K562 (cell line): ENCODE results near the gene AP1B1. TPM values are rescaled to one million over a fixed set of nuclear protein-coding genes. Genes with fewer than 3 reads are reported as not detected.

ENCODE experiments used
- ATAC-seq: fragments of 200-7000 bp; cut with Tn5 transposase; 3 replicates; pipeline ENCODE4 v1.9.1; 2020; ENCODE audit warnings: moderate library complexity
- BruUV-seq: library from RNA; stranded (reverse); fragments of 400-500 nt; replicated peaks from 2 replicates; lab custom pipeline; 2021; lab: Mats Ljungman, UMichigan
- CTCF ChIA-PET: fragments of 300-600 bp; formaldehyde crosslinking; extraction: SDS; loops from one replicate; lab custom pipeline; 2021; ENCODE audit warnings: low intra/inter-chr PET ratio; lab: Yijun Ruan, JAX
- POLR2A ChIA-PET: fragments of 300-600, 350-650 bp; sonication (Branson Sonifier 250); formaldehyde crosslinking; extraction: SDS; loops from one replicate; lab custom pipeline; 2021; ENCODE audit warnings: antibody characterized with exemption, inconsistent platforms; lab: Yijun Ruan, JAX
- DNase-seq, 4 experiments: peaks; one replicate each; pipeline versions ENCODE4 v3.0.0 to v3.0.0-alpha.2; 2011 to 2018; ENCODE audit warnings: low spot score in 3 of 4, mixed read lengths in 3 of 4; ENCODE audit errors: extremely low read depth in 1 of 4
- FAIRE-seq: peaks from 2 replicates; lab custom pipeline; 2011; peaks lifted over from hg19 to GRCh38; lab: Jason Lieb, UNC
- H2AFZ ChIP-seq: 2 replicates; pipeline ENCODE4 v1.6.0; 2011; ENCODE audit warnings: low read depth, low read length, control low read depth, inconsistent platforms
- H3K27ac ChIP-seq: fragments of 200-600 bp; 3 replicates; pipeline ENCODE4 v1.8.0; 2011; ENCODE audit warnings: low read depth, mild to moderate bottlenecking, control low read depth, inconsistent platforms, low read length, moderate library complexity, mixed read lengths; ENCODE audit errors: extremely low read depth
- H3K27me3 ChIP-seq, 2 experiments: fragments of 300-600 bp in 1 of 2; 2 replicates in 1 of 2; 3 replicates in 1 of 2; pipeline versions ENCODE4 v1.6.0 to v1.8.0; 2011; ENCODE audit warnings: inconsistent platforms in 2 of 2, low read length in 2 of 2, mild to moderate bottlenecking in 1 of 2, mixed read lengths in 1 of 2, moderate library complexity in 1 of 2; ENCODE audit not compliant: control insufficient read depth in 2 of 2, insufficient read depth in 2 of 2
- H3K36me3 ChIP-seq: fragments of 300-600 bp; 3 replicates; pipeline ENCODE4 v1.8.0; 2011; ENCODE audit warnings: mild to moderate bottlenecking, low read length, inconsistent platforms; ENCODE audit not compliant: control insufficient read depth, insufficient read depth
- H3K4me1 ChIP-seq, 2 experiments: fragments of 200-600 bp in 1 of 2; replicated peaks in 1 of 2; 2 replicates in 1 of 2; 3 replicates in 1 of 2; pipeline versions ENCODE4 v1.5.1 to v1.8.0; 2011; ENCODE audit warnings: inconsistent platforms in 2 of 2, low read length in 2 of 2, mild to moderate bottlenecking in 1 of 2, mixed read lengths in 1 of 2, moderate library complexity in 1 of 2; ENCODE audit not compliant: control insufficient read depth in 2 of 2, insufficient read depth in 2 of 2
- H3K4me2 ChIP-seq: 2 replicates; pipeline ENCODE4 v1.6.1; 2011; ENCODE audit warnings: low read length, control low read depth, inconsistent platforms, mixed read lengths; ENCODE audit not compliant: insufficient read depth
- H3K4me3 ChIP-seq: fragments of 200-600 bp; sonication (generic), shearing (Covaris generic); 2 replicates; pipeline ENCODE4 v1.5.1; 2016; ENCODE audit warnings: control low read depth, inconsistent platforms
- H3K79me2 ChIP-seq: fragments of 200-600 bp; 3 replicates; pipeline ENCODE4 v1.8.0; 2011; ENCODE audit warnings: low read length, inconsistent platforms; ENCODE audit not compliant: control insufficient read depth, insufficient read depth
- H3K9ac ChIP-seq, 2 experiments: 2 replicates each; pipeline versions ENCODE4 v1.6.0 to v1.6.1; 2011; ENCODE audit warnings: low read depth in 2 of 2, low read length in 2 of 2, control low read depth in 1 of 2, inconsistent platforms in 1 of 2, mild to moderate bottlenecking in 1 of 2, mixed read lengths in 1 of 2; ENCODE audit not compliant: insufficient read depth in 1 of 2
- H3K9me1 ChIP-seq: one replicate; pipeline ENCODE4 v1.6.0; 2011; ENCODE audit warnings: inconsistent platforms, mild to moderate bottlenecking, low read length, moderate library complexity; ENCODE audit not compliant: control insufficient read depth, insufficient read depth
- H3K9me3 ChIP-seq: replicated peaks from 2 replicates; pipeline ENCODE4 v1.5.1; 2011; ENCODE audit warnings: low read depth, low read length, inconsistent platforms; ENCODE audit not compliant: control insufficient read depth, insufficient read depth
- H4K20me1 ChIP-seq: replicated peaks from 2 replicates; pipeline ENCODE4 v1.6.1; 2011; ENCODE audit warnings: low read length, inconsistent platforms, mixed read lengths; ENCODE audit not compliant: control insufficient read depth, insufficient read depth
- MNT ChIP-seq, 2 experiments: fragments of 450-650 bp; conservative IDR thresholded peaks; 2 replicates each; pipeline ENCODE4 v1.6.1; 2017; ENCODE audit warnings: mild to moderate bottlenecking in 2 of 2, moderate library complexity in 2 of 2
- ZBTB7A ChIP-seq: IDR thresholded peaks from 2 replicates; pipeline ENCODE4 v1.6.1; 2011; ENCODE audit warnings: low read depth, mild to moderate bottlenecking, low read length, moderate library complexity, borderline replicate concordance; ENCODE audit not compliant: control insufficient read depth
- ZKSCAN1 ChIP-seq: fragments of 150-350 bp; IDR thresholded peaks from 2 replicates; pipeline ENCODE4 v1.6.1; 2016; ENCODE audit warnings: low read depth, low read length
- ZNF699 ChIP-seq: fragments of 250-450 bp; sonication (Bioruptor Pico); IDR thresholded peaks from 2 replicates; pipeline ENCODE4 v1.8.0; 2021; ENCODE audit warnings: mild to moderate bottlenecking, moderate library complexity; ENCODE audit not compliant: insufficient replicate concordance
- ZNF740 ChIP-seq, 3 experiments: fragments of 200-800 bp in 1 of 3; sonication (Bioruptor generic) in 1 of 3; sonication (generic) in 1 of 3; formaldehyde crosslinking in 1 of 3; IDR thresholded peaks; 2 replicates each; pipeline versions ENCODE4 v1.6.1 to v1.8.0; 2016 to 2022; ENCODE audit warnings: mild to moderate bottlenecking in 2 of 3, missing compliant biosample characterization in 2 of 3, missing genetic modification characterization in 2 of 3, missing genetic modification reagents in 1 of 3
- WGBS: fragments of 100-300 bp; shearing (Covaris generic); methylation state at CpG from one replicate; pipeline ENCODE4 v1.1.6; 2016; ENCODE audit warnings: low coverage, mixed read lengths; ENCODE audit not compliant: insufficient coverage; ENCODE audit errors: missing lambda C conversion rate; 5-methylcytosine and 5-hydroxymethylcytosine counted together
- in situ Hi-C: fragments of 300-500 bp; cut with MboI; formaldehyde crosslinking; loops from 4 replicates; pipeline ENCODE4 v1.15.0; 2018; ENCODE audit warnings: inconsistent platforms, mixed read lengths
- intact Hi-C: fragments of 100-400 bp; cut with micrococcal nuclease; formaldehyde crosslinking; loops from 2 replicates; pipeline ENCODE4 v1.14.2; 2022
- polyA plus RNA-seq, 8 experiments: library from polyadenylated mRNA; depleted of rRNA in 4 of 8; stranded (reverse) in 5 of 8; unstranded in 3 of 8; fragments of >200 nt; fragmentation: Nextera tagmentation in 2 of 8; fragmentation: Illumina TruSeq in 1 of 8; extraction: Ambion mirVana in 2 of 8; extraction: Trizol in 1 of 8; gene quantifications; 2 replicates each; pipeline versions ENCODE4 v1.2.1 to v1.2.3, GENCODE V29; 2011 to 2014; ENCODE audit warnings: inconsistent platforms in 1 of 8, missing spikeins in 1 of 8
- total RNA-seq, 7 experiments: library from RNA; depleted of rRNA in 6 of 7; stranded (reverse); fragments of >200 nt in 6 of 7; fragmentation: Illumina TruSeq in 2 of 7; extraction: Trizol in 2 of 7; gene quantifications; 2 replicates each; pipeline versions ENCODE4 v1.2.1 to v1.2.3, GENCODE V29; 2011 to 2021; ENCODE audit warnings: low replicate concordance in 1 of 7

The AP1B1 gene
- total and polyA plus RNA-seq, 9 of the 15 experiments (the other 6 are each of a cell fraction or from before 2014, with no cell fraction given): 1.2 to 60.9 (median 30.1) TPM

- Histone ChIP-seq H3K27ac (no peak within 1 kb of the TSS), H3K9me3 (no peaks in the 10 kb centered on the region), H3K9ac (peak within 1 kb of the TSS in 1 of 2 experiments; percentile 35; a peak in 2 of 4 replicates), H3K79me2 (no peaks in the 10 kb centered on the region), H3K4me3 (no peak within 1 kb of the TSS), H3K36me3 (0 out of 3 replicates have a peak, but pooled peaks cover 2% of the 10 kb centered on the region), H4K20me1 (no peaks in the 10 kb centered on the region)
- CTCF ChIA-PET: no interaction called here
- no peak for FAIRE-seq
- no TSS peak for BruUV-seq
- ATAC-seq: no peak
- WGBS: 36% methylated on average over 21 of the region's 103 CpGs
- POLR2A ChIA-PET: no interaction called here
- TF ChIP-seq ZBTB7A: peak; percentile 44; the same call in 1 of the 2 replicates
- TF ChIP-seq MNT (conservative IDR thresholded peaks at IDR 0.05): no peak
- 0 out of 2 replicates have a peak, but pooled peaks have one; percentile 27 for TF ChIP-seq ZNF740 (CRISPR knock-in tag; IDR thresholded peaks at IDR 0.05)
- TF ChIP-seq ZNF740 (tag; IDR thresholded peaks at IDR 0.05): no peak
- peak; percentile 74; the same call in 1 of the 2 replicates for TF ChIP-seq ZKSCAN1
- TF ChIP-seq ZNF699 (CRISPR knock-in tag): no peak
- TF ChIP-seq, all 486 proteins: peak for 3
- H3K4me2 ChIP-seq: no peak within 1 kb of the TSS
- H2AFZ ChIP-seq: no peak within 1 kb of the TSS
- DNase-seq: peak in 2 of 4 experiments; percentile 46 to 51
- in situ Hi-C loops: no loop called here
- no peaks in the 10 kb centered on the region for H3K9me1 ChIP-seq
- intact Hi-C loops: no loop called here
- H3K4me1 ChIP-seq: peaks cover 4 to 45% of the 10 kb centered on the region in 2 experiments; a peak in 4 of 5 replicates
- no peaks in the 10 kb centered on the region for H3K27me3 ChIP-seq
These were observed 72.9 kb downstream of the AP1B1 start, which contains the start of gene RASL10A for GRCh38 chr22:29315286-29316140. Gene RASL10A (minus strand): TSS chr22:29315697. CDS start chr22:29315246, 451 bp downstream.
